DOHH2 (cell line): Measurements from ENCODE around the gene DUSP1.

ENCODE experiments used
- EZH2phosphoT487 ChIP-seq: fragments of 200-600 bp; sonication (generic); IDR thresholded peaks from 2 replicates; pipeline ENCODE4 v1.6.1; 2017; ENCODE audit warnings: borderline replicate concordance, mild to moderate bottlenecking, antibody characterized with exemption, low read length, moderate library complexity, mixed read lengths
- TF ChIP-seq, protein P1 (sequence below): fragments of 200-600 bp; sonication (generic); IDR thresholded peaks from one replicate; pipeline ENCODE4 v1.5.1; 2014; ENCODE audit warnings: antibody characterized with exemption, mild to moderate bottlenecking, low read depth, low read length; ENCODE audit not compliant: poor library complexity, severe bottlenecking

DNA sequence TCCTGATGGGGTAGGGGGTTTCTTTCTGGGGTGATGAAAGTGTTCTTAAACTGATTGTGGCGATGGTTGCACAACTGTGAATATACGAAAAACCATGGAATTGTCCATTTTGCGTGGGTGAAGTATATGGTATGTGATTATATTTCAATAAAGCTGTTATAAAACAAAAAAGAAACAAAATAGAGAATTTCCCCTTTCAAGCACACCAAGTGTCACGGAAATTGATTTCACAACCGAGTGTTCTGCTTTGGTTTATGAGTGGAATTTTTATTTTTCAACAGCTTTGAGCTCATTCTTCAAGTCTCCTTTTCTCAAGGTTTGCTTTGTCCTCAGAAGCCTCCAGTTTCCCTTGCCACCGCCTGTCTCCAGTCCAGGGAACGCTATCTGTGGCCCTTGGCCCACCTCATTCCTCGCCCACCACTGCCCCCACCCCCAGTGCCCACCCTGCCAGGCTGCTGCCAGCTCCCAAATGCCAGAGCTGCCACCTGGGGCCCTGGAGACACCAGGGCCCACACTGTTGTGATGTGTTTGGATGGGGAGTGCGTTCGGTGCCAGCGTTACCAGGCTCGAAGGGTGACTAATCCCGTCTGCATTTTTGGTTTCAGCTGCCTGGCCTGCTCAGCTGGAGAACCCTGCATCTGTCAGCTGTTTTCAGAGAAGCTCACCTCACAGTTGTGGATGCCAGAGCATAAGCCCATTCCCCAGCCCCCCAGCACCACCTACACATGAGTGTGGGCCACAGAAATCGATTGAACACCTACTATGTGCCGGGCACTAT, 30.4 kb downstream of the DUSP1 start:
- TF ChIP-seq, protein P1, sequence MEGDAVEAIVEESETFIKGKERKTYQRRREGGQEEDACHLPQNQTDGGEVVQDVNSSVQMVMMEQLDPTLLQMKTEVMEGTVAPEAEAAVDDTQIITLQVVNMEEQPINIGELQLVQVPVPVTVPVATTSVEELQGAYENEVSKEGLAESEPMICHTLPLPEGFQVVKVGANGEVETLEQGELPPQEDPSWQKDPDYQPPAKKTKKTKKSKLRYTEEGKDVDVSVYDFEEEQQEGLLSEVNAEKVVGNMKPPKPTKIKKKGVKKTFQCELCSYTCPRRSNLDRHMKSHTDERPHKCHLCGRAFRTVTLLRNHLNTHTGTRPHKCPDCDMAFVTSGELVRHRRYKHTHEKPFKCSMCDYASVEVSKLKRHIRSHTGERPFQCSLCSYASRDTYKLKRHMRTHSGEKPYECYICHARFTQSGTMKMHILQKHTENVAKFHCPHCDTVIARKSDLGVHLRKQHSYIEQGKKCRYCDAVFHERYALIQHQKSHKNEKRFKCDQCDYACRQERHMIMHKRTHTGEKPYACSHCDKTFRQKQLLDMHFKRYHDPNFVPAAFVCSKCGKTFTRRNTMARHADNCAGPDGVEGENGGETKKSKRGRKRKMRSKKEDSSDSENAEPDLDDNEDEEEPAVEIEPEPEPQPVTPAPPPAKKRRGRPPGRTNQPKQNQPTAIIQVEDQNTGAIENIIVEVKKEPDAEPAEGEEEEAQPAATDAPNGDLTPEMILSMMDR: no peak
- no peak for TF ChIP-seq EZH2phosphoT487
